ENCODE results near the gene SAAL1.
"Not testable (repeated sequence)": the region's sequence is repeated elsewhere in the genome, so short reads cannot be mapped to it uniquely, and the experiment has no call there.

The SAAL1 gene, protein sequence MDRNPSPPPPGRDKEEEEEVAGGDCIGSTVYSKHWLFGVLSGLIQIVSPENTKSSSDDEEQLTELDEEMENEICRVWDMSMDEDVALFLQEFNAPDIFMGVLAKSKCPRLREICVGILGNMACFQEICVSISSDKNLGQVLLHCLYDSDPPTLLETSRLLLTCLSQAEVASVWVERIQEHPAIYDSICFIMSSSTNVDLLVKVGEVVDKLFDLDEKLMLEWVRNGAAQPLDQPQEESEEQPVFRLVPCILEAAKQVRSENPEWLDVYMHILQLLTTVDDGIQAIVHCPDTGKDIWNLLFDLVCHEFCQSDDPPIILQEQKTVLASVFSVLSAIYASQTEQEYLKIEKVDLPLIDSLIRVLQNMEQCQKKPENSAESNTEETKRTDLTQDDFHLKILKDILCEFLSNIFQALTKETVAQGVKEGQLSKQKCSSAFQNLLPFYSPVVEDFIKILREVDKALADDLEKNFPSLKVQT

DNA sequence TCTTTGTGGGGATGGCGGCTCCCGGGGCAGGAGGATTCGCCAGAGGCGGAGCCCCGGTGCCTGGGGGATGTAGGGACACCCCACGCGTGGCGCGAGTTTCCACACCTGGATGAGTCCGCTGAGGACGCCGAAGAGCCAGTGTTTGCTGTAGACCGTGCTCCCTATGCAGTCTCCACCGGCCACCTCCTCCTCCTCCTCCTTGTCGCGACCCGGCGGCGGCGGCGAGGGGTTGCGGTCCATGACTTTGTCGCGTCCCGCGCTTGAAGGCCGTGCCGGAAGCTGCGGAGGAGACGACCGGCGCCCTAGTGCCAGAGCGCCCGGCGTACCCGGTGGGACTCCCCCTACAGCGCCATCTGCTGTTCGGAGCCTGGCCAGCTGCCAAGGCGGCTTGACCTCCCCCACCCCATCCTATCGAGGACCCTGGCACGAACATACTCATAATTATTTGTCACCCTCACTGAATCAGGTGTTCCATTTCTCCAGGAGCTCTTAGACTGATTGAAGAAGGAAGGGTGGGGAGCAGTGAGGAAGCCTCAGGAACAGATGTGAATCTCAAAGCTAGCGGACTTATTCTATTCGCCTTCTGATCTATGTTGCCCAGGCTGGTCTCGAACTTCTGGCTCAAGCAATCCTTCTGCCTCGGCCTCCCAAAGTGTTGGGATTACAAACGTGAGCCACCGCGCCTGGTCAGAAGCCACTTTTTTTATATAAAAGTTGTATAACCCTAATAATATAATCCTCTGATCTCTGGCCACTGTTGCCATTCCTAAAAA lies at the start of gene SAAL1:
TSS of gene SAAL1 (minus strand) at position 281 of the 773 bp plus-strand sequence. CDS start at position 240, 41 bp downstream.
- in situ Hi-C loops (cut with HindIII; ENCODE audit: low sequenced_read_pairs): no loop called here

DNA sequence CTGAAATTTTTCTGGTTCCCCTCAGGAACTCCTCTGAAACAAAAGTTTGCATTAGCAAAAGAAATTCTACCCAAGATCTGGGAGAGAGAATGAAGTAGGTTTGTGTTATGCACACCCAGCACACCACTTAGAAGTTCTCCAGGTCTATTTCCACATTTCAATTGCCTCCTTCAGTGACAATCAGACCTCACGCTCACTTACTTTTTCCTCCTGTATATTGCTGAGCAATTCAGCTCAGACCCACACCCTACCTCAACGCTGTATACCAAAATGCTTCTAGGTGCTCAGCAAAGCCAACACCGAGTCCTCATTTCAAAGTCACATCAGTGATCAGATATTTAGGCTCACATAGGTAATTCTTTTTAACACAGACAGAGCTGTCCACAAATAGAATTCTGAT lies 45.7 kb upstream of the SAAL1 start:
- in situ Hi-C loops (cut with HindIII; ENCODE audit: low sequenced_read_pairs): no loop called here

DNA sequence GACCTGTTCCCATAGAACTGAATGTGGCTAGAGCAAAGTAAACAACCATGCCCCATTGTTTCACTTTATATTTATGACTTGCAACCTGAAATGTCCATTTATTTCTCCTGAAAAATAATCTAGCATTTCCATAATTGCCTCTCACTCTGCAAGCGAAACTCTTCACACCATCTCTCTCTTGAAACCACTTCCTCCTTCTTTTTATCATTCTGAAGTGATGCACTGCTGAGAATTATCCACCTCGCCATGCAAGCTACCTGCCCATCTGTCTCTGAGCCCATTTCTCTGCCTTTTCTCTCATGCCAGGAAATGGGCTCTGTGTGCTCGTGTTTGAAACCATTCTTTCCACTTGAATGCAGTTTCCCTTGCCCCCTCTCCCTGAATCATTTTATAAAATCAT lies 40.0 kb upstream of the SAAL1 start:
- in situ Hi-C loops (cut with HindIII; ENCODE audit: low sequenced_read_pairs): no loop called here

DNA sequence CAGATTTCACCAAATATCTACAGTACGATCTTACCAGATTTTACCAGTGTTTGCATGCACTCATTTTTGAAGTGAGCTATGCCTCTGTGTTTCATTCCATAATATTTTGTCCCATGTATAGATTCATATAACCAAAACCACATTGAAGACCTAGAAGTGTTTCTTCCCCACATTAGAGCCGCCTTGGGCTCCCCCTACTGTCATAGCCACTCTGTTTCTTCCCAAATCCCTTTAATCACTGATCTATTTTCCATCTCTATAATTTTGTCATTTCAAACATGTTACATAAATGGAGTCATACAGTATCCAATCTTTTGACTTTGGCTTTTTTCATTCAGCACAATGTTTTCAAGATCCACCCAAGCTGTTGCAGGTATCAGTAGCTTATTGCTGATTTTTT lies 39.1 kb upstream of the SAAL1 start:
- in situ Hi-C loops (cut with HindIII; ENCODE audit: low sequenced_read_pairs): no loop called here

DNA sequence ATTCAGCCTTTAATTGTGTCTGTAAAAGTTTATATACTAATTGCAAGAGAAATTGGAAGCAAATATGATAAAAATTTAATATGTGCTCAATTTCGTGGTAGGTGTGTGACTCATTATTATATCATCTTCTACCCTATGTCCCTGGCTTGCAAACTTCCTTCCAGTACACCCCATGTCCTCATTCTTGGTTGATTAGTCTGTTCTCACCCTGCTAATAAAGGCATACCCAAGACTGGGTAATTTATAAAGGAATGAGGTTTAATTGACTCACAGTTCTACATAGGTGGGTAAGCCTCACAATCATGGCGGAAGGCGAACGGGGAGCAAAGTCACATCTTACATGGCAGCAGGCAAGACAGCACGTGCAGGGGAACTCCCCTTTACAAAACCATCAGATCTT lies 38.4 kb upstream of the SAAL1 start:
- in situ Hi-C loops (cut with HindIII; ENCODE audit: low sequenced_read_pairs): no loop called here

DNA sequence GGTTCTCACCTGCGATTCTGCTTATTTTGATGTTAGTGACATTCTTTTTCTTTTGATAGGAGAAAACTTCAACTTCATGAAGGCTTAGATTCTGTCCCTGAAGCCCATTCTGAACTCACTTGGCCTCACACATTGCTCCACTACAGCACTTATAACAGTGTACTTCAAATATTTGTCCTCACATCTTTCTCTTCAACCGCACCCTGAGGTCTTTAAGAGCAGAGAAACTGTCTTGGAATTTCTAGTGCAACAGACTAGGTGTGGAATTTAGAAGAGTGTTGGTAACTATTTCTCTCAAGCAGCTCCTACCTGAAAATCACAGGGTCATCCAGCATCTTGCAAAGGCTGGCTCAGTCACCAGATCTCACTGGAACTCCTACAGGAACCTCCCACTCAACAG lies 34.3 kb upstream of the SAAL1 start:
- in situ Hi-C loops (cut with HindIII; ENCODE audit: low sequenced_read_pairs): no loop called here

DNA sequence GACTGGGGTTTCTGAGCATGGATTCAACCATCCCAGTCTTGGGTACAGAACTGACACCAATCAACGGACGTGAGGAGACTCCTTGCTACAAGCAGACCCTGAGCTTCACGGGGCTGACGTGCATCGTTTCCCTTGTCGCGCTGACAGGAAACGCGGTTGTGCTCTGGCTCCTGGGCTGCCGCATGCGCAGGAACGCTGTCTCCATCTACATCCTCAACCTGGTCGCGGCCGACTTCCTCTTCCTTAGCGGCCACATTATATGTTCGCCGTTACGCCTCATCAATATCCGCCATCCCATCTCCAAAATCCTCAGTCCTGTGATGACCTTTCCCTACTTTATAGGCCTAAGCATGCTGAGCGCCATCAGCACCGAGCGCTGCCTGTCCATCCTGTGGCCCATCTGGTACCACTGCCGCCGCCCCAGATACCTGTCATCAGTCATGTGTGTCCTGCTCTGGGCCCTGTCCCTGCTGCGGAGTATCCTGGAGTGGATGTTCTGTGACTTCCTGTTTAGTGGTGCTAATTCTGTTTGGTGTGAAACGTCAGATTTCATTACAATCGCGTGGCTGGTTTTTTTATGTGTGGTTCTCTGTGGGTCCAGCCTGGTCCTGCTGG lies 31.4 kb upstream of the SAAL1 start:
- in situ Hi-C loops (cut with HindIII; ENCODE audit: low sequenced_read_pairs): no loop called here

DNA sequence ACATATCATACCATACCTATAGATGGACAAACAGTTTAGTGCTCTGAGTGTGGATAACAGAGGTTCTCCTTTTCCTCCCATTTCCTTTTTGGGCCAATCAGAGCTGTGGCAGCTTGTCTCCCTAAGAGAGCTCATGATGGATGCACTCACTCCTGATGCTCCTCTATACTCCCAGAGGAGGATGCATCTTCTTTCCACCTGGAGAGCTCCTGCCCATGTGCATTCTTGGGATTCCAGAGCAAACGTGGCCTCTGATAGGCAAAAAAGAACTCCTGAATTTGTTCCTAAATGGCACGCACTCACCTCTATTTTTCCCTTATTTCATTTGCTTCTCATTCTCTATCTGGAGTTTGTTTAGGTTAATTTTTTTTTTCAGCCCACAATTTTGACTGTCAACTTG lies 29.4 kb upstream of the SAAL1 start:
- in situ Hi-C loops (cut with HindIII; ENCODE audit: low sequenced_read_pairs): no loop called here

DNA sequence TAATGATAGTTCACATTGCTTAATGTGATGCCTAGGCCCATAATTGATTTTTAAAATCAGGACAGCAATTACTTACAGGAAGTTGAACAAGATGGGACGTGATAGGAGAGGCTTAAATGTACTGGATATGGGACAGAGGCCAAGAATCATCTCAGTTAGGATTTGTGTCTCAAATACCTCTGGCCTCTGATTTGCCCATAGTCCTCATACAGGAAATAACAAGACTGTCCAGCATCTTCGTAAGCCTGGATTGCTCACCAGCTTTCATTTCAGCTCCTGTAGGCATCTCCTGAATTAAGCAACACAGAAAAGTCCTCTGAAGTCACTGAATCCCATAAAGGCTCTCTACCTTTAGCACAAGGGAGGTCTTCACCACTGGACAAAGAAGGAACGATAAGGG lies 26.5 kb upstream of the SAAL1 start, which contains the start of gene MRGPRX3:
TSS of gene MRGPRX3 (plus strand) at position 231 of the 400 bp plus-strand sequence. CDS start 4,632 bp downstream, outside the sequence.
- in situ Hi-C loops (cut with HindIII; ENCODE audit: low sequenced_read_pairs): no loop called here

DNA sequence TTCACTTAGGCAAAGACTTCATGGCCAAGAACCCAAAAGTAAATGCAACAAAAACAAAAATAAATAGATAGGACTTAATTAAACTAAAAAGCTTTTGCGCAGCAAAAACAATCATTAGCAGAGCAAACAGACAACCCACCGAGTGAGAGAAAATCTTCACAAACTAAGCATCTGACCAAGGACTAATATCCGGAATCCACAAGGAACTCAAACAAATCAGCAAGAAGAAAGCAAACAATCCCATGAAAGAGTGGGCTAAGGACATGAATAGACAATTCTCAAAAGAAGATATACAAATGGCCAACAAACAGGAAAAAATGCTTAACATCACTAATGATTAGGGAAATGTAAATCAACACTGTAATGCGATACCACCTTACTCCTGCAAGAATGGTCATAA lies 25.2 kb upstream of the SAAL1 start:
- in situ Hi-C loops (cut with HindIII; ENCODE audit: low sequenced_read_pairs): not testable (repeated sequence)

DNA sequence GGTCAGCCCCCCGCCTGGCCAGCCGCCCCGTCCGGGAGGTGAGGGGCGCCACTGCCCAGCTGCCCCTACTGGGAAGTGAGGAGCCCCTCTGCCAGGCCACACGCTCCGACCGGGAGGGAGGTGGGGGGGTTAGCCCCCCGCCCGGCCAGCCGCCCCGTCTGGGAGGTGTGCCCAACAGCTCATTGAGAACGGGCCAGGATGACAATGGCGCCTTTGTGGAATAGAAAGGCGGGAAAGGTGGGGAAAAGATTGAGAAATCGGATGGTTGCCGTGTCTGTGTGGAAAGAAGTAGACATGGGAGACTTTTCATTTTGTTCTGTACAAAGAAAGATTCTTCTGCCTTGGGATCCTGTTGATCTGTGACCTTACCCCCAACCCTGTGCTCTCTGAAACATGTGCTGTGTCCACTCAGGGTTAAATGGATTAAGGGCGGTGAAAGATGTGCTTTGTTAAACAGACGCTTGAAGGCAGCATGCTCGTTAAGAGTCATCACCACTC lies 15.5 kb upstream of the SAAL1 start:
- in situ Hi-C loops (cut with HindIII; ENCODE audit: low sequenced_read_pairs): not testable (repeated sequence)

DNA sequence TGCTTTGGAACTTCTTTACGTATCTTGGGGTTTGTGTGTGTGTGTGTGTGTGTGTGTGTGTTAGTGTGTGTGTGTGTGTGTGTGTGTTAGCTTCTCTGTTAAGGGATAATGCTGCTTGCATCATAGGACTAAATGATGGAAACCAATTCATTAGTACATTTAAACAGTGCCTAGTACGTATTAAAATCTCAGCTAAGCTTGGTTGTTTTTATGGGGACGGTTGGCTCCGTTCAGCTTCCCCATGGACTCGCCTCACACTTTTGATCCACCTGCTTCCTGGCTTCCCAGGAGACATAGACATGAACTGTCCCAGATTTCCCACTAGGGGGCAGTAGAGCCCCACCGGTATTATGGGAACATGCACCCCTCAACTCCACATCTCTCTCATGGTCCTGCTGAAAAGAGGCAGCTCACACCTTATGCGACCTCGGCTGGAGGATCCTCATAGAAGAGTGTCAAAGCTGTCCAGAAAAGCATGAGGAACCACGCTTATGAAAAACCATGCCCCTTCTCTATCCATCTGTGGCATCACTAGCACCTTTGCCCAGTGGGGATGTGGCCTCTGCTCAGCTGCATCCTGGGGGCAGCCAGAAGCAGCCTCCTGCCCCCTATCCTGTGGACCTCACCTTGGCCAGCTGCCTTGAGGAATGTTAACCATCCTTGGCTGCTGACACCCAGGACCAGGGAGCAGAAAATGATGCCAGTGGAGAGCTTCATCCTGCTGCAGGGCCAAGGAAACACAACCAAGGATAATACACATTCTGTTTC lies 9.7 kb upstream of the SAAL1 start:
- in situ Hi-C loops (cut with HindIII; ENCODE audit: low sequenced_read_pairs): no loop called here

DNA sequence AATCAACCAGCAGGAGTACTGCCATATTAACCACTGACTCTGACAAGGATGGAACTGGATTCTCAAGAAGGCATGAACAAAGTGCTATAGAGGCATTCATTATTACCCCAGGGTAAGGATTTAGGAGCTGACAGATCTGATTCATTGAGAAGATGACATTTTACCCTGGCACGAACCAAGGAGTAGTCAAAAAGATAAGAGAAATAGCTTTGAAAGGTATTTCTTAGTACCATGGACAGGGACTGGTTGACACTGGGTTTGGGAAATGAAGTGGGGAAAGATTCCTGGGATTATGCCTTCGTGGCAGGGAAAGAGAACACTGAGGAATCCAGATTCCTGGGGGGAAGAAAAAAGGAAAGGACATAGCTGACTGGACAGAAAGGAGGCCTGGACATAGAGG lies 5.1 kb upstream of the SAAL1 start:
- in situ Hi-C loops (cut with HindIII; ENCODE audit: low sequenced_read_pairs): loop anchor here (5.0 kb wide), 1 partner anchor 49 kb away; no protein-coding TSS in a partner anchor

DNA sequence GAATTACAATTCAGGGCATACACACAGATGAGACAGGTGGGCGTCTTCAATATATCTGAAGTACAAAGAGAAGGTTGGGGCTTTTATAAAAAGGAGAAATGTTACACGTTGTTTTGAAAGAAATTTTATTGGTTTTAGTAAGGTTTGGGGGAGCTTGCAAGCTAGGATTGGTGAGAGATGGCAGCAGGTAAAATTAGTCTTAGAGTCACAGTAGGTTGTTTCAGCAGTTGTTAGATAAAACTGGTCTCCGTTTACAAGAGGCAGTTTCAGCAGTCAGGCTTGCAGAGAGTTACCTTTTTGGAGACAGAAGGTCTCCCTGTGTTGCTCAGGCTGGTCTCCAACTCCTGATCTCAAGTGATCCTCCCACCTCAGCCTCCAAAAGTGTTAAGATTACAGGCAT lies 2.4 kb upstream of the SAAL1 start:
- in situ Hi-C loops (cut with HindIII; ENCODE audit: low sequenced_read_pairs): no loop called here

DNA sequence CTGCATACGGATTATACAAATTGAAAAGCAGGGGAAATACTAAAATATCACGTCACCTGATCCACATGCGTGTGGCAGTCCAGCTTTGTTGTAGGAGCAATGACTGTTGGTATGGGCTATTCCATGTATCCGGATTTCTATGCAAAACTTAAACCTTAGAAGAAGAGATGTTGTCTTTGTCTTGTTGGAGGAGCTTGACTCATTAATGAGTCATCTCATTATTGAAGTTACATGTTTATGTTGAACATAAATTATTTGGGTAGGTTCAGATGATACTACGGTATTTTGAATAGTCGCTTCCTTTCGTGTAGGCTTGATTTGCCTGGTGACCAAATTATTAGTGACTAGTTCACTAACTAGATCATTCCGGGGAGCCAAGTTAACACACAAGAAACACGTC lies 806 bp upstream of the SAAL1 start:
- in situ Hi-C loops (cut with HindIII; ENCODE audit: low sequenced_read_pairs): no loop called here

DNA sequence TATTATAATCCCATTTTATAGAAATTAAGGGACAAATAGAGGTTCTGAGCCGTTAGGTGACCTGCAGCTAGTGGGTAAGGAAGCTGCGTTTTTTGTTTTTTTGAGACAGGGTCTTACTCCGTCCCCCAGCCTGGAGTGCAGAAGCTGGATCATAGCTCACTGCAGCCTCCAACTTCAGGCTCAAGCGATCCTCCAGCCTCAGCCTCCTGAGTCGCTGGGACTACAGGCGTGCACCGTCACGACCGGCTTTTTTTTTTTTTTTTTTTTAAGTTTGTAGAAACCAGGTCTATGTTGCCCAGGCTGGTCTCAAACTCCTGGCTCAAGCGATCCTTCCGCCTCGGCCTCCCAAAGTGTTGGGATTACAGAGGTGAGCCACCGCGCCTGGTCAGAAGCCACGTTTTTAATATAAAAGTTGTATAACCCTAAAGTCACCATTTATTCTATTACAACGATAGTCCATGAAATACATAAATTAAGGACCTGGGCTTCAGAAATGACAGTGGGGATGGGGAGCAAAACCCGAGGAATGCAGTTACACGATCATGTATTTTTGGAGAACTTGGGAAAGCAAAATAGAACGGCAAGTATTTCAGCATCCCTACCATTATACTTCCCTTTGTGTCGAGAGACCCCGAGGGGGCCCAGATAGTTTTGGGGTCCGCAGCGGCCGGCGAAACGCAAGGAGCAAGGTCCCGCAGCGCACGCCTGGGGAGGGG lies 638 bp downstream of the SAAL1 start:
- in situ Hi-C loops (cut with HindIII; ENCODE audit: low sequenced_read_pairs): no loop called here

DNA sequence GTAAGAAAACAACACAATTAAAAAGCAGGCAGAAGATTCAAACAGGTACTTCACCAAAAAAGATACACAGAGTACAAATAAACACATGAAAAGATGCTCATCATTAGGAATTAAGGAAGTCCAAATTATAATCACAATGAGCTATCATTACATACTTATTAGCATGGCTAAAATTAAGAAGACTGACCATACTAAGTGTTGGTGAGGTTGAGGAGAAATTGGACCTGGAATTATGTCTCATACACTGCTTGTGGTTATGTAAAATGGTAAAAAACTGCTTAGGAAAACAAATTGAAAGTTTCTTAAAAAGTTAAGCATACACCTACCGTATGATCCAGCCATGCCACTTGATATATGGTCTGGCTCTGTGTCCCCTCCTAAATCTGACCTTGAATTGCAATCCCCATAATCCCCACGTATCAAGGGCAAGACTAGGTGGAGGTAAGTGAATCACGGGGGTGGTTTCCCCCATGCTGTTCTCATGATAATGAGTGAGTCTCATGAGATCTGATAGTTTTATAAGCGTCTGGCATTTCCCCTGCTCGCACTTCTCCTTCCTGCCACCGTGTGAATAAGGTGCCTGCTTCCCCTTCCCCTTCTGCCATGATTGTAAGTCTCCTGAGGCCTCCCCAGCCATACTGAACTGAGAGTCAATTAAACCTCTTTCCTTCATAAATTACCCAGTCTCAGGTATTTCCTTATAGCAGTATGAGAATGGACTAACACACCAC lies 4.8 kb downstream of the SAAL1 start:
- in situ Hi-C loops (cut with HindIII; ENCODE audit: low sequenced_read_pairs): no loop called here

DNA sequence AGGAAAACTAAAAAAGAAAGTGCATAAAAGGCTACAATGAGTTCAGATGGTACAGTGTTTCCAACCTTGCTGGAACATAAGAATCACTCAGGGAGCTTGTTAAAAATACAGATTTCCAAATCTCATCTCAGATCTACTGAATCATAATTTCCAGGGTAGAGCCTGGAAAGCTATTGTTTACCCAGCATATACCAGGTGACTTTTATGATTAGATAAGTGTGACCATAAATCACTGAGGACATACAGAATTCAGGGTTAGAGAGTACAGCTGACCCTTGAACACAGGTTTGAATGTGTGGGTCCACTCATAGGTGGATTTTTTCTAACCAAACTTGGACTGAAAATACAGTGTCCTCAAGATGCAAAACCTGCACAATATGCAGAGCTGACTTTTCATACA lies 11.9 kb downstream of the SAAL1 start:
- in situ Hi-C loops (cut with HindIII; ENCODE audit: low sequenced_read_pairs): no loop called here

DNA sequence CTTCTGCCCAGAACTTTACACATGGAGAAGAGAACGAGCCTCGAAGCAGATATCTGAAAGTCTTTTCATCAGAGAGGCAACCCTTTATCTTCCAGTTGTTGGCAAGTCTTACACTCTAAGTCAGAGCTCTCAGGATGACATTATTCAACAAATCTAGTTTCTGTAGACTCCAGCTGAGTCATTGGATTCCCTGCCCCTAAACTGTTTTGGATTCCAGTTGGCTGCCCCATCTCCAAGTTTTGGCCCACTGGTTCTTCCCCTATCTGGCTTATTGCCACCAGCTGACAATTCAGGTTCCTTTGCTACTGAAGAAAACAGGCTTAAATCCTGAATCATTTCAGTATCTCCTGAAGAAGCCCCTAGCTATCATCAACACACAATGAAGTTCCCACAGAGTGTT lies 14.2 kb downstream of the SAAL1 start:
- in situ Hi-C loops (cut with HindIII; ENCODE audit: low sequenced_read_pairs): no loop called here
